Measurements from ENCODE around the gene C19orf67.

Gene C19orf67

GRCh38 chr19:14085309-14085995 lies at the start of gene C19orf67:
C19orf67 (minus strand) TSS chr19:14085783; CDS start chr19:14085627, 156 bp downstream.
- Mint-ChIP-seq H3K4me3 (no peak within 1 kb of the TSS), H3K27me3 (no peaks in the 10 kb centered on the region), H3K27ac (no peak within 1 kb of the TSS), H3K9me3 (no peaks in the 10 kb centered on the region), H3K4me1 (peaks cover 34% of the 10 kb centered on the region), H3K36me3 (peaks cover 18% of the 10 kb centered on the region)
- DNase-seq = no peak
- CTCF ChIA-PET = no interaction called here

- CTCF ChIA-PET = interaction anchor here (1.3 to 3.3 kb wide), 8 partner anchors 10 to 255 kb away, joined by 5 to 18 read pairs (median 8); no protein-coding TSS in a partner anchor
- no peaks in the 10 kb centered on the region for H3K9me3 Mint-ChIP-seq
- H3K27me3 Mint-ChIP-seq = no peaks in the 10 kb centered on the region
- peaks cover 34% of the 10 kb centered on the region for H3K36me3 Mint-ChIP-seq
- H3K27ac Mint-ChIP-seq = peak overlapping the region; percentile 85
- no peak for DNase-seq
- peaks cover 49% of the 10 kb centered on the region for H3K4me1 Mint-ChIP-seq
- peak overlapping the region; percentile 80 for H3K4me3 Mint-ChIP-seq
Measured at GRCh38 chr19:14135355-14135754, 49.8 kb upstream of the C19orf67 start.

- DNase-seq = no peak
- no peaks in the 10 kb centered on the region for H3K27me3 Mint-ChIP-seq
- CTCF ChIA-PET = no interaction called here
- no peak overlapping the region for H3K27ac Mint-ChIP-seq
- H3K4me3 Mint-ChIP-seq = no peak overlapping the region
- H3K36me3 Mint-ChIP-seq = peaks cover 45% of the 10 kb centered on the region
- peaks cover 9% of the 10 kb centered on the region for H3K4me1 Mint-ChIP-seq
- no peaks in the 10 kb centered on the region for H3K9me3 Mint-ChIP-seq
Measured at GRCh38 chr19:14127929-14128509, 42.4 kb upstream of the C19orf67 start.

- H3K36me3 Mint-ChIP-seq = peaks cover 48% of the 10 kb centered on the region
- H3K27me3 Mint-ChIP-seq = no peaks in the 10 kb centered on the region
- H3K4me3 Mint-ChIP-seq = no peak overlapping the region
- DNase-seq = no peak
- H3K4me1 Mint-ChIP-seq = peaks cover 6% of the 10 kb centered on the region
- H3K9me3 Mint-ChIP-seq = no peaks in the 10 kb centered on the region
- no peak overlapping the region for H3K27ac Mint-ChIP-seq
- CTCF ChIA-PET = interaction anchor here (1.4 kb wide), 1 partner anchor 10 kb away, joined by 3 read pairs; the partner anchor contains the start of gene ASF1B
Measured at GRCh38 chr19:14127176-14127575, 41.6 kb upstream of the C19orf67 start.

GRCh38 chr19:14122924-14123323 lies 37.3 kb upstream of the C19orf67 start:
- CTCF ChIA-PET = interaction anchor here (0.6 to 2.2 kb wide), 4 partner anchors 8 to 220 kb away, joined by 3 to 8 read pairs (median 3); partner anchors contain the start of gene ASF1B
- peaks cover 17% of the 10 kb centered on the region for H3K4me1 Mint-ChIP-seq
- H3K4me3 Mint-ChIP-seq = no peak overlapping the region
- no peaks in the 10 kb centered on the region for H3K9me3 Mint-ChIP-seq
- H3K27ac Mint-ChIP-seq = no peak overlapping the region
- DNase-seq = no peak
- peaks cover 42% of the 10 kb centered on the region for H3K36me3 Mint-ChIP-seq
- no peaks in the 10 kb centered on the region for H3K27me3 Mint-ChIP-seq

- Mint-ChIP-seq H3K4me3 (no peak overlapping the region), H3K27ac (no peak overlapping the region), H3K36me3 (peaks cover 31% of the 10 kb centered on the region), H3K27me3 (no peaks in the 10 kb centered on the region), H3K4me1 (peaks cover 29% of the 10 kb centered on the region), H3K9me3 (no peaks in the 10 kb centered on the region)
- CTCF ChIA-PET = interaction anchor here (1.6 kb wide), 1 partner anchor 16 kb away, joined by 4 read pairs; the partner anchor contains the start of gene ASF1B
- DNase-seq = no peak
Measured at GRCh38 chr19:14120497-14120780, 34.9 kb upstream of the C19orf67 start.

- Mint-ChIP-seq H3K27me3 (no peaks in the 10 kb centered on the region), H3K36me3 (peaks cover 27% of the 10 kb centered on the region), H3K27ac (no peak overlapping the region), H3K4me1 (peaks cover 33% of the 10 kb centered on the region), H3K4me3 (no peak overlapping the region), H3K9me3 (no peaks in the 10 kb centered on the region)
- DNase-seq = no peak
- CTCF ChIA-PET = interaction anchor here (1.6 kb wide), 1 partner anchor 17 kb away, joined by 4 read pairs; the partner anchor contains the start of gene ASF1B
Measured at GRCh38 chr19:14119644-14120496, 34.3 kb upstream of the C19orf67 start.

GRCh38 chr19:14119146-14119545 lies 33.6 kb upstream of the C19orf67 start:
- CTCF ChIA-PET = interaction anchor here (1.6 kb wide), 1 partner anchor 17 kb away, joined by 4 read pairs; the partner anchor contains the start of gene ASF1B
- H3K27ac Mint-ChIP-seq = peak overlapping the region; percentile 39

GRCh38 chr19:14118165-14119051 lies 32.8 kb upstream of the C19orf67 start:
- H3K4me1 Mint-ChIP-seq = peaks cover 43% of the 10 kb centered on the region
- H3K27ac Mint-ChIP-seq = peak overlapping the region; percentile 88
- DNase-seq = peak; percentile 56
- CTCF ChIA-PET = interaction anchor here (0.5 kb wide), 1 partner anchor 82 kb away, joined by 3 read pairs; no protein-coding TSS in a partner anchor
- H3K4me3 Mint-ChIP-seq = peak overlapping the region; percentile 86
- H3K27me3 Mint-ChIP-seq = no peaks in the 10 kb centered on the region
- H3K36me3 Mint-ChIP-seq = peaks cover 18% of the 10 kb centered on the region
- no peaks in the 10 kb centered on the region for H3K9me3 Mint-ChIP-seq

More at GRCh38 chr19:14119146-14119545, 33.6 kb upstream of the C19orf67 start:
- peaks cover 22% of the 10 kb centered on the region for H3K36me3 Mint-ChIP-seq
- no peak for DNase-seq
- peaks cover 39% of the 10 kb centered on the region for H3K4me1 Mint-ChIP-seq
- H3K9me3 Mint-ChIP-seq = no peaks in the 10 kb centered on the region
- H3K27me3 Mint-ChIP-seq = no peaks in the 10 kb centered on the region
- peak overlapping the region; percentile 86 for H3K4me3 Mint-ChIP-seq

- H3K9me3 Mint-ChIP-seq = no peaks in the 10 kb centered on the region
- peak within 1 kb of the TSS; percentile 87 for H3K4me3 Mint-ChIP-seq
- no peaks in the 10 kb centered on the region for H3K27me3 Mint-ChIP-seq
- peaks cover 15% of the 10 kb centered on the region for H3K36me3 Mint-ChIP-seq
- CTCF ChIA-PET = no interaction called here
- peak within 1 kb of the TSS; percentile 88 for H3K27ac Mint-ChIP-seq
- H3K4me1 Mint-ChIP-seq = peaks cover 49% of the 10 kb centered on the region
- peak; percentile 99 for DNase-seq
Measured at GRCh38 chr19:14117668-14118164, 32.1 kb upstream of the C19orf67 start, which contains the start of gene PRKACA. PRKACA (minus strand) TSS chr19:14117762; CDS start chr19:14117547, 215 bp downstream.

GRCh38 chr19:14116918-14117578 lies 31.5 kb upstream of the C19orf67 start:
- DNase-seq = peak; percentile 46
- peak overlapping the region; percentile 84 for H3K27ac Mint-ChIP-seq
- H3K4me3 Mint-ChIP-seq = peak overlapping the region; percentile 87
- peaks cover 10% of the 10 kb centered on the region for H3K36me3 Mint-ChIP-seq
- no peaks in the 10 kb centered on the region for H3K9me3 Mint-ChIP-seq
- CTCF ChIA-PET = interaction anchor here (4.0 to 4.2 kb wide), 2 partner anchors 44 to 236 kb away, joined by 22 to 31 read pairs; partner anchors contain the start of gene MISP3
- peaks cover 53% of the 10 kb centered on the region for H3K4me1 Mint-ChIP-seq
- H3K27me3 Mint-ChIP-seq = no peaks in the 10 kb centered on the region

GRCh38 chr19:14116525-14116917 lies 30.9 kb upstream of the C19orf67 start:
- Mint-ChIP-seq H3K4me1 (peaks cover 59% of the 10 kb centered on the region), H3K36me3 (peaks cover 10% of the 10 kb centered on the region), H3K27ac (peak overlapping the region; percentile 84)

More at GRCh38 chr19:14116525-14116917, 30.9 kb upstream of the C19orf67 start:
- Mint-ChIP-seq H3K9me3 (no peaks in the 10 kb centered on the region), H3K27me3 (no peaks in the 10 kb centered on the region), H3K4me3 (peak overlapping the region; percentile 87)
- CTCF ChIA-PET = interaction anchor here (1.5 to 4.2 kb wide), 6 partner anchors 19 to 236 kb away, joined by 3 to 31 read pairs (median 13); partner anchors contain the start of genes ASF1B and MISP3
- DNase-seq = no peak

Measured in activated naive CD4-positive, alpha-beta T cell treated with anti-CD3 and anti-CD28 coated beads, Interleukin-2, amount 10 ng/mL, durations not matched to agents 7 days and 5 days (primary cell).